Neural progenitor cell (in vitro differentiated cells): ENCODE results near the gene TPM3.
"Not testable (repeated sequence)": the region's sequence is repeated elsewhere in the genome, so short reads cannot be mapped to it uniquely, and the experiment has no call there.

ENCODE experiments used
- EZH2 ChIP-seq: fragments of 200-600 bp; sonication (generic); IDR thresholded peaks from 2 replicates; pipeline ENCODE4 v1.6.1; 2017; ENCODE audit warnings: antibody characterized with exemption, mild to moderate bottlenecking, moderate library complexity
- EZH2phosphoT487 ChIP-seq: fragments of 200-600 bp; sonication (generic); IDR thresholded peaks from 2 replicates; pipeline ENCODE4 v1.6.1; 2017; ENCODE audit warnings: antibody characterized with exemption
- TF ChIP-seq, protein P1 (sequence below): fragments of 200-600 bp; sonication (generic); IDR thresholded peaks from 2 replicates; pipeline ENCODE4 v1.5.1; 2017; ENCODE audit warnings: antibody characterized with exemption, mild to moderate bottlenecking

DNA sequence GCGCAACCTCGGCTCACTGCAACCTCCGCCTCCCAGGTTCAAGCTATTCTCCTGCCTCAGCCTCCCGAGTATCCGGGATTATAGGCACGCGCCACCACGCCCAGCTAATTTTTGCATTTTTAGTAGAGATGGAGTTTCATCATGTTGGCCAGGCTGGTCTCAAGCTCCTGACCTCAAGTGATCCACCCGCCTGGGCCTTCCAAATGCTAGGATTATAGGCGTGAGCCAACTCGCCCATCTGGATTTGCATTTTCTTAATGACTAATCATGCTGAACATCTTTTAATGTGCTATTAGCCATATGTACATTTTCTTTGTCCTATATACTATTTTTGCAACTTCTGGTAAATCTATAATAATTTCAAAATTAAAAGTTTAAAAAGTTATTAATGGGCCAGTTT, 68.7 kb downstream of the TPM3 start:
- TF ChIP-seq, protein P1, sequence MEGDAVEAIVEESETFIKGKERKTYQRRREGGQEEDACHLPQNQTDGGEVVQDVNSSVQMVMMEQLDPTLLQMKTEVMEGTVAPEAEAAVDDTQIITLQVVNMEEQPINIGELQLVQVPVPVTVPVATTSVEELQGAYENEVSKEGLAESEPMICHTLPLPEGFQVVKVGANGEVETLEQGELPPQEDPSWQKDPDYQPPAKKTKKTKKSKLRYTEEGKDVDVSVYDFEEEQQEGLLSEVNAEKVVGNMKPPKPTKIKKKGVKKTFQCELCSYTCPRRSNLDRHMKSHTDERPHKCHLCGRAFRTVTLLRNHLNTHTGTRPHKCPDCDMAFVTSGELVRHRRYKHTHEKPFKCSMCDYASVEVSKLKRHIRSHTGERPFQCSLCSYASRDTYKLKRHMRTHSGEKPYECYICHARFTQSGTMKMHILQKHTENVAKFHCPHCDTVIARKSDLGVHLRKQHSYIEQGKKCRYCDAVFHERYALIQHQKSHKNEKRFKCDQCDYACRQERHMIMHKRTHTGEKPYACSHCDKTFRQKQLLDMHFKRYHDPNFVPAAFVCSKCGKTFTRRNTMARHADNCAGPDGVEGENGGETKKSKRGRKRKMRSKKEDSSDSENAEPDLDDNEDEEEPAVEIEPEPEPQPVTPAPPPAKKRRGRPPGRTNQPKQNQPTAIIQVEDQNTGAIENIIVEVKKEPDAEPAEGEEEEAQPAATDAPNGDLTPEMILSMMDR, result not testable (repeated sequence)
- not testable (repeated sequence) for TF ChIP-seq EZH2, EZH2phosphoT487
